HT-29 (cell line): ENCODE data around the gene PSD2. TPM values are rescaled to one million over a fixed set of nuclear protein-coding genes. Genes with fewer than 3 reads are reported as not detected.

Experiments used
- DNase-seq: peaks from one replicate; pipeline ENCODE4 v3.0.0-alpha.2; 2015; ENCODE audit warnings: low spot score
- total RNA-seq: library from RNA; depleted of rRNA; stranded (reverse); fragments of >200 nt; shearing (Covaris generic); gene quantifications from 2 replicates; pipeline ENCODE4 v1.2.3, GENCODE V29; 2014

The PSD2 gene
- total RNA-seq, 1 experiment from 2014 or later, result not detected

DNA sequence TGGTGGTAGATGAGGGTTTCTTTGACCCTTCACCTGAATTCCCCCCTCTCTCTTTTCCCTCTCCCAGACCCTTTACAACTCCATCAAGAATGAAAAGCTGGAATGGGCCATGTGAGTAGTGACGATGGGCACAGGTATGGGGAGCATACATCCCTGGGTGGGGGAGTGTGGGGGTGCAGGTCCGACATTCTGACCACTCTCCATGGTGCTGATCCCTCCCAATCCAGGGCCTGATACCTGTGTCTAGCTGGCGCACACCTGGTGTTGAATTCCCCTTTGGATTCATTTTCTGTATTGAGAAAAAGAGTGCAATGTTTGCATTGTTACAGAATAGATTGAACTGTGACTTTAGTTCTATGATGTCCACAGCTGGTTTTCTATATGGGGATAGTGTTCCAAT lies 40.0 kb downstream of the PSD2 start:
- DNase-seq, result no peak

DNA sequence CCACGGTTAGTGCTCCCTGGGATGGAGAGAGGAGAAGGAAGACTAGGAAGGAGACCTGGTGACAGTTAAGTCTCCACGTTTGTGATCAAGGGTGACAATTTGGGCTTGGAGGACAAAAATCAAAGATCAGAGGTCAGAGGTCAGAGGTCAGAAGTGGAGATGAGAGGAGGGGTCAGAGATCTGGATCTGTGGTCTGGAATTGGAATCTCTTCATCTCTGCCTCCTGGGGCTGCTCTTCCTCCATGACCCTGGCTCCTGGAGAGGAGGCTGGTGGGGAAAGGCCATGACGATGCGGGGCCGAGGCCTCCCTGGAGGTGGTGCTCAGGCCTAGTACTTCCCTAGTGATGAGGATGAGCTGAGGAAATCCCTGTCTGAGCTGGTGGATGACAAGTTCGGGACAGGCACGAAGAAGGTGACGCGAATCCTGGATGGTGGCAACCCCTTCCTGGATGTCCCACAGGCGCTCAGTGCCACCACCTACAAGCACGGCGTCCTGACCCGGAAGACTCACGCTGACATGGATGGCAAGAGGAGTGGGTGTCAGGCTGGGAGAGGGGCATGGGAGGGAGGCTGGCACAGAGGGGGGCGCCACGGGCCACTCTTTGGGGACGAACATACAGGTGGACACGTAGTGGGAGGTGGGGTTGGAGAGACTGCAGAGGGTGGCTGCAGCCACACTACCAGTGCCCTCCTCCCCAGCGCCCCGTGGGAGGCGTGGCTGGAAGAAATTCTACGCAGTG lies 41.0 kb downstream of the PSD2 start:
- DNase-seq, result no peak

DNA sequence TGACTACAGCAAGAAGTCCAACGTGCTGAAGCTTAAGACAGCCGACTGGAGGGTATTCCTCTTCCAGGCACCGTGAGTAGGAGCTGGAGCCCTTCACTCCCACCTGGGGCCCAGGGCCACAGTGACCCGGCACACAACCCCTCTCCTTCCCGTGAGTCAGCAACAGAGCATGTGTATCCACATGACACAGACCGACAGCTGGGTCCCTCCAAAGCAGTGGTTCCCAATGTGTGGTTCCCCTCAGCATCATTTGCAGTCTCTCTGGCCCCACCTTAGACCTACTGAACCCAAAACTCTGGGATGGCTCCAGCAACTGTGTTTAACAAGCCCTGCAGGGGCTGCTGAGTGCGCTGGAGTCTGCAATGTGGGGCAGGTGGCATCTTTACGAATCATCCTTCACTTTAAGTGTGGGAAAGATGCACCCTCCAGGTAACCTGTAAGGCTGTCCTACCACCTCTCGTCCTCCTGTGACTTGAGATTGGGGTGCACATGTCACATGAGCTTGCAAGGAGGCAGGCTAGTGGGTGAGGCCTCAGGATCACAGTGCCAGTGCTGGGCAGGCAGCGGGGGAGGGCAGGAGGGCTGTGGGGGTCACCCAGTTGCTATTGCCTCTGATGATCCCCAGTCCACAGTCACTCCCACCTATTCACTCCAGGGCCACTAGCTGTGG lies 42.2 kb downstream of the PSD2 start:
- DNase-seq, result no peak

DNA sequence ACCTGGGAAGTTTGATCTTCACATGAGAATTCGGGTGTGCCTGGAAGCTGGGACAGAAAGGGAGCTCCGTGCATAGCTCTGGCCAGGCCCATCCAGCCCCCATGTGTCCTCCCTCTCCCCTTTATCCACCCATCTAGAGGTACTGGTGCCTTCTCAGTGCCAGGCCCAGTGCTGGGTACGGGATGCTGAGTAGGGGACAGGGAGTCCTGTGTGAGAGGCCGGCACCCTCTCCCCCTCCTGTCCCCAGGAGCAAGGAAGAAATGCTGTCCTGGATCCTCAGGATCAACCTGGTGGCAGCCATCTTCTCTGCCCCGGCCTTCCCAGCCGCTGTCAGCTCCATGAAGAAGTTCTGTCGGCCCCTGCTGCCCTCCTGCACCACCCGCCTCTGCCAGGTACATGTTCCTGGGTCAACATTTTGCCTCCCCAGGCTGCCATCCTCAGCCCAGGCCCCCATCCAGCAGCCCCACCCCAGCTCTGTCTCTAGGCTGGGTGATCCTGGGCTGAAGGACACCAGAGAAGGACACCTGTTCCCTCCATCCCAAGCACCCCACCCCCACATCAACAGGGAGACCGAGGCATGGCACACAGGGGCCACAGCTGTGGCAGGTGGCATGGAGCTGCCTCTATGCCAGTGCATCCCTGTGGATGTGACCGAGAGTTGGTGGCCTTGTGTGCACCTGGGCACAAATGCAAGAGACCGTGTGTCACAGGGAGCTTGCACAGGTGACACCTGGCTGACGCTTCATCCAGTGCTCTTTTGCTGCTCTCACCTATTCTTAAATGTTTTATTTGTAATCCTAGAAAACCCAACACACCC lies 43.0 kb downstream of the PSD2 start:
- DNase-seq, result no peak

- DNase-seq, result no peak
These were observed 43.7 kb downstream of the PSD2 start for GRCh38 chr5:139839232-139839815.

GRCh38 chr5:139839918-139840317 lies 44.3 kb downstream of the PSD2 start:
- no peak for DNase-seq

- DNase-seq, result no peak
These were observed 45.9 kb downstream of the PSD2 start for GRCh38 chr5:139841549-139841948.

DNA sequence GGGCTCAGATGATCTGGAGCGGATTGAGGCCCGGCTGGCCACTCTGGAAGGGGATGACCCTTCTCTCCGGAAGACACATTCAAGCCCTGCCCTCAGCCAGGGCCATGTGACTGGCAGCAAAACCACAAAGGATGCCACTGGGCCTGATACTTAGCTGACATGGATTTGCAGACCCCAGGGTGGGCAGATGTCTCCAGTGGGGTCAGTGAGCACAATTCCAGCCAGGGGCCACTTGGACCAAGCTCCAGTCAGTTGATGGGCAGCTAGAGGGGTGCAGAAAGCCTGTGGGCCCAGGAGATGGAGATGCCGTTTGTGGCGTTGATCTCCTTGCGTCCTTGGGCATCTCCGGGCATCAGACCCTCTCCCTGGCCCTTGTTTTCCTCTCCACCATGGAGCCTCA lies 46.7 kb downstream of the PSD2 start:
- no peak for DNase-seq

DNA sequence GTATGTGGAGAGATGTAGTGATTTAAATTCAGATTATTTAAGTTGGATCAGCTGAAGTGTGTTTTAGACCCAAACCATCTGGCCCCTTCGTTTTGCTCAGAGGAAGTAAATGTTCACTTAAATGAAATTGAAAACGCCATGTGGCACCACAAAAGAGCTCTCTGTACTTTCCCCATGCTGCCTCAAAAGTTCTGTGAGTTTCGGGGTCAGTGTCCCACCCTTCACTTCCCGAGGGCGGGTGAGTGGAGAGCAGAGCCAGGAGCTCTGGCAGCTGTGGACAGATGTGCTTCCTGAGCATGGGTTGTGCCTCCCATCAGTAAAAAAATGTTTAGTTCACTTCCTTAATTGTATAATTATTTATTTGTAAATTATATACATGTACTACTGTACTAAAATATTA lies 48.4 kb downstream of the PSD2 start:
- DNase-seq, result no peak

GRCh38 chr5:139844472-139845145 lies 49.0 kb downstream of the PSD2 start:
- DNase-seq, result peak; percentile 74

GRCh38 chr5:139845846-139846681 lies 50.5 kb downstream of the PSD2 start:
- DNase-seq, result no peak

GRCh38 chr5:139847091-139847490 lies 51.5 kb downstream of the PSD2 start:
- DNase-seq, result no peak

DNA sequence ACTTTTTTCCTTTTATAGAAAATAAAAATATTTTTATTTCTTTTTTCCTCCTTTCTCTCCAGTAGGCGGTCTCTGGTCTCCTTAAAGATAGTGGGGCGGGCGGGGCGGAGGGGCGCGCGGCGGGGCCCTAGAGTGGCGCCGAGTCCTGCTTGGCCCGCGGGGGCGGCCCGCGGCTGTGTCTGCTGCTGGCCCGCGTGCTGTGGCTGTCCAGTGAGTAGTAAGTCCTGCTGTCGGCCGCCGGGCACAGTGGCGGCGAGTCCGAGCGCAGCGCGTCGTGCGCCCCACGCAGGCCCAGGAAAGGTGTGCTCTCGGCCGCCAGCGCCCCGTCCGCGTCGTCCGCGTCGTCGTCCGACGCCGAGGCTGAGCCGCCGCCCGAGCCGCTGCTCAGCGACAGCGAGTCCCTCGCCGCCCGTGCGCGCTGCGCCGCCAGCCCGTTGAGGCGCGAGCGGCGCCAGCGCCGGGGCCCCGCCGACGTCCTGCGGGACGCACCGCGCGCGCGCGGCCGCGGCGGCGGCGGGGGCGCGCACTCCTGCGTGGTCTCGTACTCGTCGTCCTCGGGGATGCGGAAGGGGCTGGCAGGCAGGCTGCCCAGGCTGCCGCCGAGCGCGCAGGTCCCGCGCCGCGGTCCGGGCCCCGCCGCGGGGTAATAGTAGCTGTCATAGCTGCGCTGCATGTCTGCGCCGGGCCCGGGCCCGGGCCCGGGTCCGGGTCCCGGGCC lies 52.3 kb downstream of the PSD2 start:
- DNase-seq, result no peak

DNA sequence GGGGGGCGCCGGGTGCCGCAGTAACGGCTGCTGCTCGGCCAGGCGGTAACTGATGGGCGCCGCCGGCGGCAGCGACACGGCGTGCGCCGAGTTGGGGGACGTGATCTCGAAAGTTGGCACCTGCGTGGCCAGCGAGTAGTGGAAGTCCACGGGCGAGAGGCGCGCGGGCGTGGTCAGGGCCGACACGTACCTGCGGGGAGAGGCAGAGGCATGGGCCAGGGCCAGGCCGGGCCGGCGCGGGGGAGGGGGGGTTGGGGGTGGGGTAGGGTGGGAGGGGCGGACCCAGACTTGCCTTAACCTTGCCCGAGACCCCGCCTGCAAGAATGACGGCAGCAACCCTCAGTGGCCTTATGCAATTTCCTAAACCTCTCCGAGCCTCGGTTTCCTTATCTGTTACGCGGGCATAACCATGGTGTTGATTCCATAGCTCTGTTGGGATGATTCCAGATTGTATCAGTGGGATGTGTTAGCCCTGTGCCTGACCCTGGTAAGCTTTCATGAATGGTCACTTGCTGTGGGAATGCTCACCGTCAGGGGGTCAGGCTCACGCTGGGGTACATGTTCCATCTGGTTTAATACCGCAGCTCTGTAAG lies 53.0 kb downstream of the PSD2 start:
- DNase-seq, result no peak

GRCh38 chr5:139849501-139849900 lies 53.9 kb downstream of the PSD2 start:
- no peak for DNase-seq

DNA sequence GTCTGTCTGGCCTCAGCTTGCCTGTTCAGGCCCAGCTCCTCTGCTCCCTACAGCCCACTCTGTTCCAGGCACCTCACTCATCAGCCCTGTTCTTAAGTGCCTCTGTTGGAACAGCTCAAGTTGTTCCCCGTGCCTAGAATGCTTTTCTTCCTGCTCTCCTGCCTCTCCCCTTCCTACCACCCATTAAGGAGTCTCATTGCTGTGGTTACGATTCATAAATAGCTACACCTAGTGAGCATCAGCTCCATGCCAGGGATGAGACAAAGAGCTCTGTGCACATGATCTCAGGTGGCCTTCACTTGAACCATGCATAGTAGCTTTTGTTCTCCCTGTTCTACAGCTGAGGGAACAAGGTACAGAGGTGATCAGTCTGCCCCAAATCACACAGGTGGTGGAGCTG lies 54.3 kb downstream of the PSD2 start:
- peak; percentile 29 for DNase-seq

GRCh38 chr5:139850423-139851016 lies 54.9 kb downstream of the PSD2 start:
- no peak for DNase-seq

- DNase-seq, result no peak
These were observed 56.0 kb downstream of the PSD2 start for GRCh38 chr5:139851558-139851957.

DNA sequence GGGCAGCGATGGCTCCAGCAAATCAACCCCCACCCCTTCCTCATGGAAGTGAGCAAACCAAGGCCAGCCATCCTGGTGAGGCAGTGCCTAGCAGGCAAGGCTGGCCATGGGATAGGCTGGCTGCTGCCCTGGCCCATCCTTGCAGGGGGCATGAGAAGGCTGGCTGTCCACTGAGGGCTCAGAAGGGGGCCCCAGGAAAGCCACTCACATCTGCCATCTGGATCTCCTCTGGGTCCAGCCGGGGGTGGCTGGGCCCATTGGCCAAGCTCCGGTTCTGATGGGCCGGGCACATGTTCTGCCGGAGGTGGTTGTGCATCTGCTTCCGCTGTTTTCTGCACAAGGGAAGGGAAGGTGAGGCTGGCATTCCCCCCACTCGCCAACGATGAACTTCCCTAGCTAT lies 57.1 kb downstream of the PSD2 start:
- DNase-seq, result no peak
